Activated naive CD8-positive, alpha-beta T cell treated with anti-CD3 and anti-CD28 coated beads, Interleukin-2, amount 10 ng/mL, durations not matched to agents 7 days and 5 days (primary cell): ENCODE data around the gene OR5AP2. TPM values are rescaled to one million over a fixed set of nuclear protein-coding genes. Genes with fewer than 3 reads are reported as not detected.

Source experiments
- total RNA-seq, 2 experiments: library from RNA; stranded (reverse); gene quantifications; one replicate each; pipeline ENCODE4 v1.2.3, GENCODE V29; 2021

The OR5AP2 gene
- total RNA-seq, 2 experiments from 2014 or later = not detected

Other genes with a start within 250 kb of the OR5AP2 start
- gene OR5AL1, start 229.7 kb downstream of the OR5AP2 start, total RNA-seq = not detected
- not detected for gene OR5M3, start 169.1 kb downstream of the OR5AP2 start, total RNA-seq
- not detected for gene OR5M8, start 151.1 kb downstream of the OR5AP2 start, total RNA-seq
- gene OR5M11, start 99.2 kb downstream of the OR5AP2 start, total RNA-seq = not detected
- not detected for gene OR5M10, start 64.7 kb downstream of the OR5AP2 start, total RNA-seq
- not detected for gene OR5M1, start 27.6 kb downstream of the OR5AP2 start, total RNA-seq
- gene OR5AR1, start 21.2 kb upstream of the OR5AP2 start, total RNA-seq = not detected
- not detected for gene OR9G1, start 56.7 kb upstream of the OR5AP2 start, total RNA-seq
- not detected for gene OR9G4, start 106.3 kb upstream of the OR5AP2 start, total RNA-seq